ENCODE results near the gene PBRM1. TPM values are rescaled to one million over a fixed set of nuclear protein-coding genes. Genes with fewer than 3 reads are reported as not detected.

PBRM1 gene
- total RNA-seq, 1 donor from 2014 or later = 88.6 TPM

DNA sequence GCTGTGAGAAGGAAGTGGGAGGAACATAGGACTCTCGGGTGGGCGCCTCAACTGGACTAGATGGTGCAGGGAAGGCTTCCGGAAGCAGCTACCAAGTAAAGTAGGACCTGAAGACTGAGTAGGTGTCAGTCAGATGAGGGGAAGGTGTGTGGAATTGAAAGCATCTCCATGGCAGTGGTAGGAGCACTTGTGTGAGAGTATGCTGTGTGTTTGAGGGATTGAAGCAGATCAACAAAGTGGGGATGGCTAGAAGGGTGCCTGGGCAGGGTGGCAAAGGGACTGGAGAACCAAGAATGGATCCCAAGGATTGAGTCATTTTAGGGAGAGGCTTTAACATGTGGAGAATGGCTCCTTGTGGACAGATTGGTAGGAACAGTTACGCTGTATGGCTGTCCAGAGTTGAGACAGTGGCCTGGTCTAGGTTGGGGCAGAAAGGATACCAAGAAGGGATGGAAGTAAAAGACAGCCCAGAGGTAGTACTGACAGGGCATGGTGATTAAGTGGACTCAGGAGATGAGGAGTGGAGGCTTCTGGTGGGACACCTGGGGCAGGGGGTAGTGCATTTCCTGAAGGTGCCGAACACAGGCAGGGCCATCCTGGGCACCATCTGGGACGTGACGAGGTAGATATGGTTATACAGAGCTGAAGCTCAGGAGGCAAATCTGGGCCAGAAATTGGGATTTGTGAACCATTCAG, 147.8 kb downstream of the PBRM1 start:
- H3K27ac Mint-ChIP-seq = peak overlapping the region; percentile 98
- H3K27me3 Mint-ChIP-seq = no peaks in the 10 kb centered on the region
- H3K4me1 Mint-ChIP-seq (ENCODE audit: unreplicated experiment) = peaks cover 35% of the 10 kb centered on the region
- peak overlapping the region; percentile 99 for H3K4me3 Mint-ChIP-seq
- TF ChIP-seq, protein P1, sequence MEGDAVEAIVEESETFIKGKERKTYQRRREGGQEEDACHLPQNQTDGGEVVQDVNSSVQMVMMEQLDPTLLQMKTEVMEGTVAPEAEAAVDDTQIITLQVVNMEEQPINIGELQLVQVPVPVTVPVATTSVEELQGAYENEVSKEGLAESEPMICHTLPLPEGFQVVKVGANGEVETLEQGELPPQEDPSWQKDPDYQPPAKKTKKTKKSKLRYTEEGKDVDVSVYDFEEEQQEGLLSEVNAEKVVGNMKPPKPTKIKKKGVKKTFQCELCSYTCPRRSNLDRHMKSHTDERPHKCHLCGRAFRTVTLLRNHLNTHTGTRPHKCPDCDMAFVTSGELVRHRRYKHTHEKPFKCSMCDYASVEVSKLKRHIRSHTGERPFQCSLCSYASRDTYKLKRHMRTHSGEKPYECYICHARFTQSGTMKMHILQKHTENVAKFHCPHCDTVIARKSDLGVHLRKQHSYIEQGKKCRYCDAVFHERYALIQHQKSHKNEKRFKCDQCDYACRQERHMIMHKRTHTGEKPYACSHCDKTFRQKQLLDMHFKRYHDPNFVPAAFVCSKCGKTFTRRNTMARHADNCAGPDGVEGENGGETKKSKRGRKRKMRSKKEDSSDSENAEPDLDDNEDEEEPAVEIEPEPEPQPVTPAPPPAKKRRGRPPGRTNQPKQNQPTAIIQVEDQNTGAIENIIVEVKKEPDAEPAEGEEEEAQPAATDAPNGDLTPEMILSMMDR (conservative IDR thresholded peaks at IDR 0.05) = no peak
- H3K36me3 Mint-ChIP-seq = peaks cover 18% of the 10 kb centered on the region
- DNase-seq (ENCODE audit: extremely low spot score, unreplicated experiment) = no peak
- H3K9me3 Mint-ChIP-seq = no peaks in the 10 kb centered on the region

DNA sequence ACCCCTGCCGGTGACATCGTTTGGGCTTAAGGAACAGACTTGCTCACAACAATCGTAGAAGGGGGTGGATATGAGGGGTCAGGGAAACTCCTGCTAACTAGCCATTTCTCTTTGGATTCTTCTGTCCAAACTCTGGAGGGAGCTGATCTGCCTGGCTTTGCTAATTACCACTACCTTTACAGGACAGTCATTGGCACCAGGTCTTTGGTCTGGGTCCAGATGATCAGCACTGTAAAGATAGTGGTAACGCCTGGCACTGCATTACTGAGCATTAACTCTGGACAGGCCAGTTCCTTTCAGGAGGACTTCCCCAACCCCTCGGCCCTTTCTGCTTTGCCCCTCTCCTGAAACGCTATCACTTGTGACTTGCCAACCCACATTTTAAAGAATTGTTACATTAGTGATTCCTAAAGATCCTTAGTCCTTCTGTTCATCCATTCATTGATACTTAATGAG, 148.5 kb downstream of the PBRM1 start:
- no peak for DNase-seq (ENCODE audit: extremely low spot score, unreplicated experiment)
- Mint-ChIP-seq H3K27me3 (no peaks in the 10 kb centered on the region), H3K4me1 (ENCODE audit: unreplicated experiment) (peaks cover 35% of the 10 kb centered on the region), H3K4me3 (peak overlapping the region; percentile 99), H3K36me3 (peaks cover 18% of the 10 kb centered on the region), H3K9me3 (no peaks in the 10 kb centered on the region), H3K27ac (peak overlapping the region; percentile 98)
- TF ChIP-seq, protein P1 (conservative IDR thresholded peaks at IDR 0.05) = no peak

DNA sequence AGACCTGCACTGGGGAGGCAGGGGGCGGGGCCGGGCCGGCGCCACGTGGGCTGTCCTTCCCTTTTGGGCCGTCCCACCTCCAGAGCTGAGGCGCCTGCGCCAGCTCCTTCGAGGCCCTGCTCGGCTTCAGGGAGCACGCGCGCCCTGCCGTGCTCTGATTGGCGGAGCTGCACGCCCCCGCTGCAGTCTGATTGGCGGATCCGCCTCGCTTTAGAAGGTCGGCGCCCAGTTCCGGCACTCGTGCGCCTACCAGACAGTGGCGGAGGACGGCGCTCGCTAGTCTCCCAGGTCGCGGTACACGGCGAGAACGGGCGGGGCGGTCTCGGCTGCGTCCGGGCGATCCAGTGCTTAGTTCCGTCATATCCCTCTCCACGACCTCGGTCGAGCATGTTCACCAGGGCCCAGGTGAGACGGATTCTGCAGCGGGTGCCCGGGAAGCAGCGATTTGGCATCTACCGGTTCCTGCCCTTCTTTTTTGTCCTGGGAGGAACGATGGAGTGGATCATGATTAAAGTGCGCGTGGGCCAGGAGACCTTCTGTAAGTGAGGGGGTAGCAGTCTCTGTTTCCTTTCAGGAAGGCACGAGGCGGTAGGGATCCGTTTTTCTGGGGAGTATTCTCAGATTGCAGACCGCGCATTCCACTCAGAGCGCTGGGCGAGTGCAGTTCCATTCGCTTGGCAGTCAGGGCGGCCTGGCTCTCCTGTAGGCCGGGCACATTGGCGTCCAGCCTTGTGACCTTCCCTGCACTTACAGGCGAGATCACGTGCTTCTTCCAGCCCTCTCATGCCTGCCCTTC, 149.1 kb downstream of the PBRM1 start, which contains the start of gene UQCC5:
Gene UQCC5 (plus strand): TSS at position 237 of the 796 bp plus-strand sequence. CDS start 151 bp downstream, at position 388.
- TF ChIP-seq, protein P1 (conservative IDR thresholded peaks at IDR 0.05) = no peak
- no peaks in the 10 kb centered on the region for H3K27me3 Mint-ChIP-seq
- peak within 1 kb of the TSS; percentile 99 for H3K4me3 Mint-ChIP-seq
- DNase-seq (ENCODE audit: extremely low spot score, unreplicated experiment) = peak; percentile 97
- H3K36me3 Mint-ChIP-seq = peaks cover 17% of the 10 kb centered on the region
- H3K4me1 Mint-ChIP-seq (ENCODE audit: unreplicated experiment) = peaks cover 35% of the 10 kb centered on the region
- H3K27ac Mint-ChIP-seq = peak within 1 kb of the TSS; percentile 98
- no peaks in the 10 kb centered on the region for H3K9me3 Mint-ChIP-seq

DNA sequence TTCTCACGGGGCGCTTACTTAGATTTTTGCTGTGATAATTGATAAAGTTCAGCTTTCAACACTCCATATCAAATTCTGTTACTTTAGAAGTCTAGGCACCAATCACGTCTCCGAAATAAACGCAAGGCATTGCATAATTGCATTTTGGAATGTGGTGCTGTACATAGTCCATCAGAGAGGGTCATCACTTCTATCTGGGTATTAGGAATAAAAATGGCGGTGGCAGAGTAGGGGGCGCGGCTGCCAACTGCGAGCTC, 149.7 kb downstream of the PBRM1 start:
- Mint-ChIP-seq H3K27ac (peak overlapping the region; percentile 98), H3K4me1 (ENCODE audit: unreplicated experiment) (peaks cover 35% of the 10 kb centered on the region)

DNA sequence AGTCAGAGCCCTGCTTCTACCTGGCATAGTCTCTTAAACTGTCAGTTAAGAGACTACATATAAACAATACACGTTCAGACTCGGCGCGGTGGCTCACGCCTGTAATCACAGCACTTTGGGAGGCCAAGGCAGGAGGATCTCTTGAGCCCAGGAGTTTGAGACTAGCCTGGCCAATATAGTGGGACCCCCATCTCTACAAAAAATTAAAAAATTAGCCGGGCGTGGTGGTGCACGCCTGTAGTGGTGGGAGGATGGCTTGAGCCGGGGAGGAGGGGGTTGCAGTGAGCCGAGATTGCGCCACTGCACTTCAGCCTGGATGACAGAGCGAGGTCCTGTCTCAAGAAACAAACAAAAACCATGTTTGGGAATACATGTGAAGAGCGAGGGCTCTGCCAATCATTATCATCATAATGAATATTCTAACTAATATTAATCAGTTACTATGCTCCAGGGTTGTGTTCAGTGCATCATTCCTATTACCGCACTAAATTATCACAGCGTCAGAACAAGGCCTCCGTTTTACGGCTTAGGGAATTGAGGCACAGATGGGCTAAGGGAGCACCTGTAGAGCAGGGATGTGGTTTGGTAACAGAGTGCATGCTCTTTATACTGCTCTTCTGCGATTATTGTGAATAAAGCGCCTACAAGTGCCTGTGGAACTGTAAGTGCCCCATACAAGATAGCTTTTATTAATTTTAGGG, 150.2 kb downstream of the PBRM1 start:
- peak overlapping the region; percentile 98 for H3K27ac Mint-ChIP-seq
- no peak for DNase-seq (ENCODE audit: extremely low spot score, unreplicated experiment)
- H3K9me3 Mint-ChIP-seq = no peaks in the 10 kb centered on the region
- H3K36me3 Mint-ChIP-seq = peaks cover 14% of the 10 kb centered on the region
- TF ChIP-seq, protein P1 (conservative IDR thresholded peaks at IDR 0.05) = no peak
- H3K4me1 Mint-ChIP-seq (ENCODE audit: unreplicated experiment) = peaks cover 35% of the 10 kb centered on the region
- H3K27me3 Mint-ChIP-seq = no peaks in the 10 kb centered on the region
- peak overlapping the region; percentile 99 for H3K4me3 Mint-ChIP-seq

More for the DNA sequence above, 149.7 kb downstream of the PBRM1 start:
- DNase-seq (ENCODE audit: extremely low spot score, unreplicated experiment) = no peak
- H3K4me3 Mint-ChIP-seq = peak overlapping the region; percentile 99
- TF ChIP-seq, protein P1 (conservative IDR thresholded peaks at IDR 0.05) = no peak
- H3K36me3 Mint-ChIP-seq = peaks cover 14% of the 10 kb centered on the region
- H3K9me3 Mint-ChIP-seq = no peaks in the 10 kb centered on the region
- H3K27me3 Mint-ChIP-seq = no peaks in the 10 kb centered on the region
